Left forelimb (tissue), 1 donor: ENCODE data around the gene TTK.
"Not testable (repeated sequence)": the region's sequence is repeated elsewhere in the genome, so short reads cannot be mapped to it uniquely, and the experiment has no call there.

Experiments
- DNase-seq: peaks from one replicate; pipeline ENCODE4 v3.0.0-alpha.2; 2018; ENCODE audit warnings: low spot score

Gene TTK

GRCh38 chr6:80021591-80021990 lies 17.1 kb downstream of the TTK start:
- DNase-seq = no peak

DNA sequence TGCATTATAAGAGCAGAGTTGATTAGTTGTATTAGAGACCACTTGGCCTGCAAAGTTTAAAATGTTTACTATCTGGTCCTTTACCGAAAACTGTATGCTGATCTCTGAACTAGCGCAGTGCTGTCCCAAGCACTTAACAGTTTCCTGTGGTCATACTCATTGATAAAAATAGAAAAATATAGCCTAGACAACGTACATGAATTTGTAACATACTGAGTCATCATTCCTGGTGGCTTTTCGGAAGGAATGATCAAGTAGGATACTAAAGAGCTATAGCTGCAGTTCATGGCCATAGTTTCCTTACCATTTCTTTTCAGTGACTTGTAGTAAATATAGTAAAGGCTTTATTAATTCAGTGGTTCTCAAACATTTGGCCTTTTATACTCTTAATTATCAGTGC lies 18.4 kb downstream of the TTK start:
- no peak for DNase-seq

- DNase-seq = no peak
Observed at GRCh38 chr6:80028589-80028988, 24.1 kb downstream of the TTK start.

DNA sequence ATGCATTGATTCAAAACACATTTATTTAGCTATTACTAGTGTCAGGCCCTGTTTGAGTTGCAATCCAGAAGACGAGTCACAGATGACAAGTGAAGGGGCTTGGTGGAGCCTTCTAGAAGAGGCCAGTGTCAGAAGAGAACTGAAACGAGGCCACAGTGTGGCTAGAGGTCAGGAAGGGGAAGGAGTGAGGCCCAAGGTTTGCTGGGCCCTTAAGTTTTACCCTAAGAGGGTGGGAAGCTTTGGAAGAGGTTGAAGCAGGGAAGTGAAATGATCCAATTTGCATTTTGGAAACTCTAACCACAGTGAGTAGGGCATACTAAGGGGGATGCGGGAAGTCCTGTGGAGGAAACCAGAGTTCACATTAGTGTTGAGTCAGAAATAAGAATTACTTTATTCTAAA lies 25.0 kb downstream of the TTK start:
- DNase-seq = no peak

- DNase-seq = not testable (repeated sequence)
Observed at GRCh38 chr6:80048220-80048619, 43.8 kb downstream of the TTK start.

- DNase-seq = no peak
Observed at GRCh38 chr6:80060774-80061173, 56.3 kb downstream of the TTK start.

DNA sequence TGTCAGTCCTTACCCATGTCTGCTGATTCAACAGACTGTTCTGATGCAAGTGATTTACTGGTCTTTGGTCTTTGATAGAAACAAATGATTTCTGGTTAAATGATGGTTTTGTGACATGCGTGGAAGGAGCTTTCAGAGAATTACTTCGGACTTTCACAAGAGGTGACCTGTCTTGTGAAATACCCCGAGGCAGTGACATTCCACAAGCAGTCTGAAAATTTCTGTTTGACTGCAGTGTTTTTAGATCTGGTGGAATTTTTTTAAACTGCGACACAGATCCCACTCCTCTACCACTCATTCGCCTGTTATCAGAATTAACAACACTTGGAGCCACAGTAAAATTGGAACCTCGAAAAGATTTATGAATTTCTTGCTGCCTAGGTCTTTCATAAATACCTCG lies 63.7 kb downstream of the TTK start:
- DNase-seq = not testable (repeated sequence)

DNA sequence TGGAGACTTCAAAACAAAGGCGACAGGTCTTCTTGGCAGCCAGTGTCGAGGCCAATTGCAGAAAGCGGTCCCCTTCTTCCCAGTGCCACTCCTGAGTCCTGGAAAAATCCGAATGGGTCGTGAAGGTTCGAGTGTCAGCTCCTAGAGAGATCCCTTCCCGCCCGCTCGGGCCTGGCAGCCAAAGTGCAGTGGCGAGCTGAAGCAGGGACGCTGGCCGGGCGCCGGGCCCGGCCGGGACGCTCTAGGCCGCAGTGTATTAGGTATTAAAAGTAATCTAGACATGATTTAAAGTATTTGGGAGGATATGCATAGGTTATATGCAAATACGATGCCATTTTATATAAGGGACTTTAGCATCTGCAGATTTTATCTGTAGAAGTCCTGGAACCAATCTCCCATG lies 66.0 kb downstream of the TTK start:
- DNase-seq = not testable (repeated sequence)

- DNase-seq = no peak
Observed at GRCh38 chr6:80077067-80077466, 72.6 kb downstream of the TTK start.

GRCh38 chr6:80088637-80089036 lies 84.2 kb downstream of the TTK start:
- DNase-seq = no peak

DNA sequence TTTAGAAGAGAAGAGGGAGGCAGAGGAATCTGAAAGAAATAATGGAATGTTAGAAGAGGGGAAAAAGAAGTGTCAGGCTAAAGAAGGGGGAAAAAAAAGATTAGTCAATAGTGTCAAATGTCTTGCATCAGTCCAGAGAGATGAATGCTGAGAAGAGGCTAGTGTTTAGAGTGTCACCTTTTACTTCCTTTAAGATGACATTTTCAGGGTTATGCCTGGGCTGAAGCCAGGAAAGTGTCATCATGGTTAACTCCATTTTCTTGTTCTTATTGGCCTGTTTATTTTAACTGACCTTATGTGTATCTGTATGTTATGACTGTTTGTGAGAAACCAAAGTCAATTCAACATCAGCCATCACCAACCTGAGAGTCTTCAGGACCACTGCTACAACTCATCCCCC lies 87.1 kb downstream of the TTK start:
- DNase-seq = no peak
